ENCODE data around the gene NLRC5.

DNA sequence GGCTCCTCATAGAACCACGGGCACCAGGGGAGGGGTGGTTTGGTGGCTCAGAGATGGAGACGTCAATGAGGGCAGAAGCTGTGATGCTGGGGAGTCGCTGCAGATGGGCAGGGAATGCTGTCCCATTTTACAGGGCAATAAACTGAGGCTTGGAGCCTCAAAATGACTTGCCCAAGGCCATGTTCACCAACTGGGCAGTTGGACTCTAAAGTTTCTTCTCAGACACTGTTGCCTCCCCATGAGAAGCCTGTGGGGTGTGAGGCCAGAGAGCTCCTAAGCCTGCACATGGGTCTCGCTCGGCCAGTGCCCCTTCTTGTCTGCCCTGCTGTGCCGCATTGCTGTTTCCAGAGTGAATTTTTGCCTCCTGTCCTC lies 141.6 kb downstream of the NLRC5 start:
- TF ChIP-seq, protein P1, sequence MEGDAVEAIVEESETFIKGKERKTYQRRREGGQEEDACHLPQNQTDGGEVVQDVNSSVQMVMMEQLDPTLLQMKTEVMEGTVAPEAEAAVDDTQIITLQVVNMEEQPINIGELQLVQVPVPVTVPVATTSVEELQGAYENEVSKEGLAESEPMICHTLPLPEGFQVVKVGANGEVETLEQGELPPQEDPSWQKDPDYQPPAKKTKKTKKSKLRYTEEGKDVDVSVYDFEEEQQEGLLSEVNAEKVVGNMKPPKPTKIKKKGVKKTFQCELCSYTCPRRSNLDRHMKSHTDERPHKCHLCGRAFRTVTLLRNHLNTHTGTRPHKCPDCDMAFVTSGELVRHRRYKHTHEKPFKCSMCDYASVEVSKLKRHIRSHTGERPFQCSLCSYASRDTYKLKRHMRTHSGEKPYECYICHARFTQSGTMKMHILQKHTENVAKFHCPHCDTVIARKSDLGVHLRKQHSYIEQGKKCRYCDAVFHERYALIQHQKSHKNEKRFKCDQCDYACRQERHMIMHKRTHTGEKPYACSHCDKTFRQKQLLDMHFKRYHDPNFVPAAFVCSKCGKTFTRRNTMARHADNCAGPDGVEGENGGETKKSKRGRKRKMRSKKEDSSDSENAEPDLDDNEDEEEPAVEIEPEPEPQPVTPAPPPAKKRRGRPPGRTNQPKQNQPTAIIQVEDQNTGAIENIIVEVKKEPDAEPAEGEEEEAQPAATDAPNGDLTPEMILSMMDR (conservative IDR thresholded peaks at IDR 0.05; ENCODE audit: low read length), result no peak
- no peak for TF ChIP-seq EZH2phosphoT487 (IDR thresholded peaks at IDR 0.05; ENCODE audit: borderline replicate concordance, low read depth, low read length)
